Measurements from ENCODE around the gene RASL12.

DNA sequence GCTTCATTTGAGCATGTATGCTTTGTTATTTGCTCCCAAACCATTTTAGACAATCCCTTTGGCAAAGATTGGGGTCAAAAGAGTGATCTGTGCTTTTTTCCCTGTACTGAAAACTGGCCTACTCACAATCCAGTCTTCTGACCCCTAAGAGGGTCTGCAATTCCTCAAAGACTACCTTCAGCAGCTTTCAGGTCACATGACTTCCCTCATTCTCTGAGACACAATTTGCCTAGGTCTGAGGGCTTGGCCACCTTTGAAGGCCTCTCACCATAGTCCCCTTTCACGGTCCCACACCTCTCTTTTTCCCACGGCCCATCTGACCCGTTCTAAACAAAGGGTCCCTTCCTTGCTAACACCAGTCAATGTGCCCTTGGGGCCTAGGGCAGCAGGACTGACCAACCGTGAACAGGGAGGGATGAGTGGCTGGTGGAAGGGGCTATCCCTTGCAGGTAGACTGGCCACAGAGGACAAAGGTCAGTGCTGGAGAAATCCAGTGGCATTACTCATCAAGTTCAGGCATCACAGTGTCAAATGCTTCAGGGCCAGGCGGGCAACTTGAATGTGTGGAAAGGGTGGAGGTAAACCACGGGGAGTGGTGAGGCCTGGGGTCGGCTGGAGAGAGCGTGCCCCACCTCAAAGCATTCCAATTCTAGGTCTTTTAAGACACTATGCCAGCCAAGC is 10.8 kb downstream of the RASL12 start:
- TF ChIP-seq CTCF (IDR thresholded peaks at IDR 0.05) (no peak), POLR2A (IDR thresholded peaks at IDR 0.05) (no peak)

Data from prostate gland (tissue), 2 donors.